Measurements from ENCODE around the gene FRMD4B.
"Not testable (repeated sequence)": the region's sequence is repeated elsewhere in the genome, so short reads cannot be mapped to it uniquely, and the experiment has no call there.

The FRMD4B gene

DNA sequence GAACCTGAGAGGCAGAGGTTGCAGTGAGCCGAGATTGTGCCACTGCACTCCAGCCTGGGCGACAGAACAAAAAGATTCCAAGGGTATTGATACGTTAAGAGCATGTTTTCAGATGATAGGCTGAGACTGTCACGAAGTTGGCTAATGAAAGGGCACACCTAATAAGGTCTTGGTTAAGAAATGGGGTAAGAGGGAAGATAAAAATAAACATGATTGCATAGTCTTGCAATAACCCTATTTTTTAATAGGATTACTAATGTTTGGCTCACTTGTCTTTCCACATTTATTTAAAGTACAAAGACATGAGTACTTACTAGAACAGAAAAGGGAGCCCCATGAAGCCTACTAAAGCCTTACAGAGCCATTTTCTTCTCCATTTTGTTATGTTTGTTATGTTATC lies 109.0 kb downstream of the FRMD4B start:
- H3K36me3 ChIP-seq (ENCODE audit: control insufficient read depth, insufficient read depth, low read length, severe bottlenecking), result no peaks in the 10 kb centered on the region
- DNase-seq (ENCODE audit: low read depth), result no peak

DNA sequence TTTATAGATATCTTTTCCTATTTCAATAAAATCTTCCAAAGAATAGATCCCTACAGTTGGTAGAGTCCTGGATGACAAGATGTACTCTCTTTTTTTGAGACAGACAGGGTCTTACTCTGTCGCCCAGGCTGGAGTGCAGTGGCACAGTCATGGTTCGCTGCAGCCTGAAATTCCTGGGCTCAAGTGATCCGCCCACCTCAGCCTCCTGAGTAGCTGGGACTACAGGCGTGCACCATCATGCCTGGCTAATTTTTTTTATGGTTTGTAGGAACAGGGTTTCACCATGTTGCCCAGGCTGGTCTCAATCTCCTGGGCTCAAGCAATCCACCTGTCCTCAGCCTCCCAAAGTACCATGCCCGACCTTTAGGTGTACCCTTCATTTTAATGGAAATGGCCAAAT lies 109.7 kb downstream of the FRMD4B start:
- DNase-seq (ENCODE audit: low read depth); H3K9ac ChIP-seq (ENCODE audit: low read length); H3K36me3 ChIP-seq (ENCODE audit: control insufficient read depth, insufficient read depth, low read length, severe bottlenecking); H3K9me3 ChIP-seq (ENCODE audit: control insufficient read depth, low read length); H3K27me3 ChIP-seq (replicated peaks; ENCODE audit: control insufficient read depth, insufficient read depth, low read length); H3K4me3 ChIP-seq (ENCODE audit: low read length): not testable (repeated sequence)
- peaks cover 16% of the 10 kb centered on the region for H3K4me1 ChIP-seq (ENCODE audit: control insufficient read depth, insufficient read depth, low read length)

More for the DNA sequence above, 109.0 kb downstream of the FRMD4B start:
- Histone ChIP-seq H3K27me3 (replicated peaks; ENCODE audit: control insufficient read depth, insufficient read depth, low read length) (no peaks in the 10 kb centered on the region), H3K4me3 (ENCODE audit: low read length) (peak overlapping the region; percentile 63), H3K4me1 (ENCODE audit: control insufficient read depth, insufficient read depth, low read length) (peaks cover 17% of the 10 kb centered on the region), H3K9ac (ENCODE audit: low read length) (peak overlapping the region; percentile 77), H3K9me3 (ENCODE audit: control insufficient read depth, low read length) (no peaks in the 10 kb centered on the region)

DNA sequence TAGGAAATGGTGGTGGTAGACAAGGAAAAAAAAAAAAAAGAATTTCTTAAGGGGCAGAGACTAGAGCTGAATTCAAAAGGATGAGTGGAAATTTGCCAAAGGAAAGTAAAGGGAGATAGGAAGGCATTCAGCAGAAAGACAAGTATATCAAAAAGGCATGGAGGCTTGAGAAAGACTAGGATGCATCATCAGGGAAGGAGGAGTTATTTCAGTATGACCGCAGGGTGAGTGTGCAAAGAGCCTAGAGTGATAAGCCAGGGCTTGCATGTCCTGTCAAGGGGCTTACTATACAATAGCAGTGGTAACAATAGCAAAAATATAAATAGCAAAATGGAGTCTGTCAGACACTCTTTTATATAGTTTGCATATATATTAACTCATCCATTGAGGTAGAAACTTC lies 112.0 kb downstream of the FRMD4B start:
- DNase-seq (ENCODE audit: low read depth), result no peak
- Histone ChIP-seq H3K9me3 (ENCODE audit: control insufficient read depth, low read length) (no peaks in the 10 kb centered on the region), H3K4me3 (ENCODE audit: low read length) (no peak overlapping the region), H3K9ac (ENCODE audit: low read length) (no peak overlapping the region), H3K4me1 (ENCODE audit: control insufficient read depth, insufficient read depth, low read length) (peaks cover 16% of the 10 kb centered on the region), H3K36me3 (ENCODE audit: control insufficient read depth, insufficient read depth, low read length, severe bottlenecking) (no peaks in the 10 kb centered on the region), H3K27me3 (replicated peaks; ENCODE audit: control insufficient read depth, insufficient read depth, low read length) (no peaks in the 10 kb centered on the region)

GRCh38 chr3:69272556-69272955 lies 113.3 kb downstream of the FRMD4B start:
- Histone ChIP-seq H3K27me3 (replicated peaks; ENCODE audit: control insufficient read depth, insufficient read depth, low read length) (no peaks in the 10 kb centered on the region), H3K36me3 (ENCODE audit: control insufficient read depth, insufficient read depth, low read length, severe bottlenecking) (no peaks in the 10 kb centered on the region), H3K4me1 (ENCODE audit: control insufficient read depth, insufficient read depth, low read length) (peaks cover 15% of the 10 kb centered on the region), H3K4me3 (ENCODE audit: low read length) (no peak overlapping the region), H3K9ac (ENCODE audit: low read length) (no peak overlapping the region), H3K9me3 (ENCODE audit: control insufficient read depth, low read length) (no peaks in the 10 kb centered on the region)
- no peak for DNase-seq (ENCODE audit: low read depth)

DNA sequence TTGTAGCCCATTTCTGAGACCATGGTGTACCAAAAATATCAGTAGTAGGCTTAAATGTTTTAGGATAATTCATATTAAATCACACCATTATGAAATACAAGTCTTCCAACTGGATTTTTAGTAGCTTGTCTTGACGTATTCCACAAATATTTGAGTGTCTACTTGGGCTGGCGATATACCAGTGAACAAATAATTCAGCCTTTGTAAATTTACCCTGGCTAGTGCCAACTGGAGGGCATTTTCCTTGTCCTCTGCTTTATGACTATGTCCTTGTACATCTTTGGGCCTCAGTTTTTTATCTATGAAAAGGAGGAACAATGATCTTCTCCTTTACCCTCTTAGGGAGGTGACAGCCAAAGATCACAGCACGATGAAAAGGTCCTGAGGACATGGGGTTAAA lies 114.8 kb downstream of the FRMD4B start:
- H3K4me3 ChIP-seq (ENCODE audit: low read length), result no peak overlapping the region
- DNase-seq (ENCODE audit: low read depth), result no peak
- H3K36me3 ChIP-seq (ENCODE audit: control insufficient read depth, insufficient read depth, low read length, severe bottlenecking), result no peaks in the 10 kb centered on the region
- H3K4me1 ChIP-seq (ENCODE audit: control insufficient read depth, insufficient read depth, low read length), result peaks cover 3% of the 10 kb centered on the region
- H3K27me3 ChIP-seq (replicated peaks; ENCODE audit: control insufficient read depth, insufficient read depth, low read length), result no peaks in the 10 kb centered on the region
- H3K9me3 ChIP-seq (ENCODE audit: control insufficient read depth, low read length), result no peaks in the 10 kb centered on the region
- H3K9ac ChIP-seq (ENCODE audit: low read length), result no peak overlapping the region

DNA sequence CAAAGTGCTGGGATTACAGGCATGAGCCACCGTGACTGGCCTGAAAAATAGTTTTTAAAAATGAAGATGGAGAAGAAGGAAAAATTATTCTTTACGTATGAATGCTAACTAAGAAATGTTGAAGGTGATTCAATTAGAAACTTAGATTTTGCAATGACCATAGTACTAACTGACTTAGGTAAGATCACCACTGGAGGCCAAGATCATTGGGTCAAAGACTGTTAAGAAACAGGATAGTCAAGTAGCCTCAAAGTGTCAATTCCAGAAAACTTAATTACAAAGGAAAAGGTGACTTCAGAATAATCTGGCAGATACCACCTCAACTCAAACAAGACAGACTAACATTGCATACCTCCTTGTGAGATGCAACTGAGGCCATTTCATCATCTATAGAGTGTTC lies 119.3 kb downstream of the FRMD4B start:
- H3K27me3 ChIP-seq (replicated peaks; ENCODE audit: control insufficient read depth, insufficient read depth, low read length), result no peaks in the 10 kb centered on the region

DNA sequence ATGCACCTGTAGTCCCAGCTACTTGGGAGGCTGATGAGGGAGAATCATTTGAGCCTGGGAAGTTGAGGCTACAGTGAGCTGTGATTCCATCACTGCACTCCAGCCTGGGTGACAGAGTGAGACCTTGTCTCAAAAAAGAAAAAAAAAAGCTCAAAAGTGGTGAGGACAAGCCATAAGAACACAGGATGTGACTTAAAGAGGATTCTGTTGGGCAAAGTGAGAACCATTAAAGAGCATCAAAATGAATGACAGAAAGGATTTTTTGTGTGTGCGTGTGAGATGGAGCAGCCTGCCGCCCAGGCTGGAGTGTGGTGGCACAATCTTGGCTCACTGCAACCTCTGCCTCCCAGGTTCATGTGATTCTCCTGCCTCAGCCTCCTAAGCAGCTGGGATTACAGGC lies 119.8 kb downstream of the FRMD4B start:
- not testable (repeated sequence) for DNase-seq (ENCODE audit: low read depth); H3K9me3 ChIP-seq (ENCODE audit: control insufficient read depth, low read length); H3K4me1 ChIP-seq (ENCODE audit: control insufficient read depth, insufficient read depth, low read length); H3K4me3 ChIP-seq (ENCODE audit: low read length); H3K36me3 ChIP-seq (ENCODE audit: control insufficient read depth, insufficient read depth, low read length, severe bottlenecking); H3K27me3 ChIP-seq (replicated peaks; ENCODE audit: control insufficient read depth, insufficient read depth, low read length); H3K9ac ChIP-seq (ENCODE audit: low read length)

More for the DNA sequence above, 119.3 kb downstream of the FRMD4B start:
- no peak for DNase-seq (ENCODE audit: low read depth)
- no peaks in the 10 kb centered on the region for H3K9me3 ChIP-seq (ENCODE audit: control insufficient read depth, low read length)
- no peak overlapping the region for H3K4me3 ChIP-seq (ENCODE audit: low read length)
- no peaks in the 10 kb centered on the region for H3K4me1 ChIP-seq (ENCODE audit: control insufficient read depth, insufficient read depth, low read length)
- H3K9ac ChIP-seq (ENCODE audit: low read length), result no peak overlapping the region
- no peaks in the 10 kb centered on the region for H3K36me3 ChIP-seq (ENCODE audit: control insufficient read depth, insufficient read depth, low read length, severe bottlenecking)

DNA sequence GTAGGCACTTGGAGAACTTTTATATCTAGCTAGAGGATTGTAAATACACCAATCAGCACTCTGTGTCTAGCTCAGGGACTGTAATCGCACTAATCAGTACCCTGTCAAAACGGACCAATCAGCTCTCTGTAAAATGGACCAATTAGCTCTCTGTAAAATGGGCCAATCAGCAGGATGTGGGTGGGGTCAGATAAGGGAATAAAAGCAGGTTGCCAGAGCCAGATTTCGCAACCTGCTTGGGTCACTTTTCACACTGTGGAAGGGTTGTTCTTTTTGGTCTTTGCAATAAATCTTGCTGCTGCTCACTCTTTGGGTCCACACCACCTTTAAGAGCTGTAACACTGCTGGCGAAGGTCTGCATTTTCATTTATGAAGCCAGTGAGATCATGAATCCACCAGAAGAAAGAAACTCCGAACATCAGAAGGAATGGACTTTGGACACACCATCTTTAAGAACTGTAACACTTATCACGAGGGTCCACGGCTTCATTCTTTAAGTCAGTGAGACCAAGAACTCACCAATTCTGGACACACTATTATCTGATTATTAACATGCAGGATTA lies 125.0 kb downstream of the FRMD4B start:
- not testable (repeated sequence) for H3K36me3 ChIP-seq (ENCODE audit: control insufficient read depth, insufficient read depth, low read length, severe bottlenecking); H3K9me3 ChIP-seq (ENCODE audit: control insufficient read depth, low read length); H3K27me3 ChIP-seq (replicated peaks; ENCODE audit: control insufficient read depth, insufficient read depth, low read length); DNase-seq (ENCODE audit: low read depth); H3K4me1 ChIP-seq (ENCODE audit: control insufficient read depth, insufficient read depth, low read length); H3K9ac ChIP-seq (ENCODE audit: low read length); H3K4me3 ChIP-seq (ENCODE audit: low read length)

DNA sequence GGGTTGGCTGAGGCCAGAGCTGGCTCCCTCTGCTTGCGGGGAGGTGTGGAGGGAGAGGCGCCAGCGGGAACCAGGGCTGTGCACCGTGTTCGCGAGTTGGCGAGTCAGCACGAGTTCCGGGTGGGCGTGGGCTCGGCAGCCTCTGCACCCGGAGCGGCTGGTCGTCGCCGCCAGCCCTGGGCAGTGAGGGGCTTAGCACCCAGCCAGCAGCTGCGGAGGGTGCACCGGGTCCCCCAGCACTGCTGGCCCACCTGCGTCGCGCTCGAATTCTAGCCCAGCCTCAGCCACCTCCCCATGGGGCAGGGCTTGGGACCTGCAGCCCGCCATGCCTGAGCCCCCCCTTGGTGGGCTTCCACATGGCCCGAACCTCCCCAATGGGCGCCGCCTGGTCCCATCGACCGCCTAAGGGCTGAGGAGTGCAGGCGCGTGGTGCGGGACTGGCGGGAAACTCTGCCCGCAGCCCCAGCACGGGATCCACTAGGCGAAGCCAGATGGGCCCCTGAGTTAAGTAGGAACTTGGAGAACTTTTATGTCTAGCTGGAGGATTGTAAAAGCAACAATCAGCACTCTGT lies 125.6 kb downstream of the FRMD4B start:
- Histone ChIP-seq H3K27me3 (replicated peaks; ENCODE audit: control insufficient read depth, insufficient read depth, low read length) (peaks cover 9% of the 10 kb centered on the region), H3K36me3 (ENCODE audit: control insufficient read depth, insufficient read depth, low read length, severe bottlenecking) (no peaks in the 10 kb centered on the region), H3K9me3 (ENCODE audit: control insufficient read depth, low read length) (no peaks in the 10 kb centered on the region), H3K9ac (ENCODE audit: low read length) (no peak overlapping the region), H3K4me1 (ENCODE audit: control insufficient read depth, insufficient read depth, low read length) (no peaks in the 10 kb centered on the region), H3K4me3 (ENCODE audit: low read length) (no peak overlapping the region)
- no peak for DNase-seq (ENCODE audit: low read depth)

DNA sequence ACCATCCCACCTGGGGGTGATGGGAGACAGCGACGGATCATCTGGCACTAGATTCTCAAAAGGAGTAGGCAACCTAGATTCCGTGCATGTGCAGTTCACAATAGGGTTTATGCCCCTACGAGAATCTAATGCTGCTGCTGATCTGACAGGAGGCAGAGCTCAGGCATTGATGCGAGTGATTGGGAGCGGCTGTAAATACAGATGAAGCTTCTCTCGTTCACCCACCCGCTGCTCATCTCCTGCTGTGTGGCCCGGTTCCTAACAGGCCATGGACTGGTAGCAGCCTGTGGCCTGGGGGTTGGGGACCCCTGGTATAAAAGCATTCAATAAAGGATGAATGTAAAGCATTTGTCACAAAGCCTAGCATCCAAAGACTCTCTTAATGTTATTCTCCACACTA lies 126.8 kb downstream of the FRMD4B start:
- no peaks in the 10 kb centered on the region for H3K36me3 ChIP-seq (ENCODE audit: control insufficient read depth, insufficient read depth, low read length, severe bottlenecking)
- no peak overlapping the region for H3K4me3 ChIP-seq (ENCODE audit: low read length)
- DNase-seq (ENCODE audit: low read depth), result no peak
- H3K9ac ChIP-seq (ENCODE audit: low read length), result no peak overlapping the region
- peaks cover 9% of the 10 kb centered on the region for H3K27me3 ChIP-seq (replicated peaks; ENCODE audit: control insufficient read depth, insufficient read depth, low read length)
- H3K4me1 ChIP-seq (ENCODE audit: control insufficient read depth, insufficient read depth, low read length), result no peaks in the 10 kb centered on the region
- no peaks in the 10 kb centered on the region for H3K9me3 ChIP-seq (ENCODE audit: control insufficient read depth, low read length)

DNA sequence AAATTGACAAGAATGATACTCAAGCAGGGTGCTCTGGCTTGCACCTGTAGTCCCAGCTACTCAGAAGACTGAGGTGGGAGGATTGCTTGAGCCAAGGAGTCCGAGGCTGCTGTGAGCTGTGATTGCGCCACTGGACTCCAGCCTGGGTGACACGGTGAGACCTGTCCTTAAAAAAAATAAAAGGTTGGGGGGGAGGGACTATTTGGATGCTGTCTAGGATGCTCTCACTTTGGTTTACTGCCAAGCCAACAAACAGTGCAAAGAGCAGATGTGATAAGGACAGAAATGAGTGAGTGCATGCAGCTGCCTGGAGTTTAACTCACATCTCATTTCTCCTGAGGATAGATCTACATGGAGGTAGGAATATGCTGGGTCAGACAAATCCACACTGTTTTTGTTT lies 130.0 kb downstream of the FRMD4B start:
- no peak for DNase-seq (ENCODE audit: low read depth)
- Histone ChIP-seq H3K4me3 (ENCODE audit: low read length) (no peak overlapping the region), H3K4me1 (ENCODE audit: control insufficient read depth, insufficient read depth, low read length) (no peaks in the 10 kb centered on the region), H3K27me3 (replicated peaks; ENCODE audit: control insufficient read depth, insufficient read depth, low read length) (peaks cover 12% of the 10 kb centered on the region), H3K9ac (ENCODE audit: low read length) (no peak overlapping the region), H3K36me3 (ENCODE audit: control insufficient read depth, insufficient read depth, low read length, severe bottlenecking) (no peaks in the 10 kb centered on the region), H3K9me3 (ENCODE audit: control insufficient read depth, low read length) (no peaks in the 10 kb centered on the region)

DNA sequence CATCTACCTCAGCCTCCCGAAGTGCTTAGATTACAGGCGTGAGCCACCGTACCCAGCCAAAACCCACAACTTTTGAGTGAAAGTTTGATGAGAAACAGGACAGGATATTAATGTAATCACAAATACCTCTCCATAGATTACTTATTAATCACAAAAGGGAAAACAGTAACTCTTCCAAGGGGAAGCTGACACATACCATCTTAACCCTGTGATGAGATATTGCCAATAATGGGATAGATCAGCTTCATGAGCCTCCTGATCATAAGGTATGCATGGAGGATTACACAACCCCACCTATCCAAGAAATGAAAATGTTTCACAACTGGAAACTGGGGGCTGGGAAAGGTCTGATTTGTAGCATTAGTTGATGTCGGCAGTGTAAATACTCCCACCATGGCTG lies 131.5 kb downstream of the FRMD4B start:
- H3K36me3 ChIP-seq (ENCODE audit: control insufficient read depth, insufficient read depth, low read length, severe bottlenecking), result no peaks in the 10 kb centered on the region
- peaks cover 12% of the 10 kb centered on the region for H3K27me3 ChIP-seq (replicated peaks; ENCODE audit: control insufficient read depth, insufficient read depth, low read length)
- no peaks in the 10 kb centered on the region for H3K9me3 ChIP-seq (ENCODE audit: control insufficient read depth, low read length)
- H3K4me3 ChIP-seq (ENCODE audit: low read length), result no peak overlapping the region
- H3K4me1 ChIP-seq (ENCODE audit: control insufficient read depth, insufficient read depth, low read length), result peaks cover 2% of the 10 kb centered on the region
- H3K9ac ChIP-seq (ENCODE audit: low read length), result no peak overlapping the region
- DNase-seq (ENCODE audit: low read depth), result no peak

Measured in adipocyte (in vitro differentiated cells).